G401 (cell line): ENCODE results near the gene TMEM50A. TPM values are rescaled to one million over a fixed set of nuclear protein-coding genes. Genes with fewer than 3 reads are reported as not detected.

Experiments used
- total RNA-seq: library from RNA; depleted of rRNA; stranded (reverse); fragments of >200 nt; shearing (Covaris generic); gene quantifications from 2 replicates; pipeline ENCODE4 v1.2.3, GENCODE V29; 2014; rRNA removed

Gene TMEM50A
- total RNA-seq, 1 experiment from 2014 or later, result 57.8 TPM

Other genes starting within 250 kb of the TMEM50A start
- 52.2 and 65.8 TPM in 2 replicates for gene SYF2, start 105.8 kb upstream of the TMEM50A start, total RNA-seq
- 42.8 and 48.7 TPM in 2 replicates for gene RSRP1, start 90.9 kb upstream of the TMEM50A start, total RNA-seq
- gene RHD, start 65.8 kb upstream of the TMEM50A start, total RNA-seq, result not detected in 2 replicates
- 0.17 and 1.6 TPM in 2 replicates for gene RHCE, start 82.5 kb downstream of the TMEM50A start, total RNA-seq
- 79.2 and 84.0 TPM in 2 replicates for gene MACO1, start 92.6 kb downstream of the TMEM50A start, total RNA-seq
- 10.8 and 30.6 TPM in 2 replicates for gene LDLRAP1, start 205.3 kb downstream of the TMEM50A start, total RNA-seq